ENCODE results near the gene CENPO. TPM values are rescaled to one million over a fixed set of nuclear protein-coding genes. Genes with fewer than 3 reads are reported as not detected.

CENPO gene
- total RNA-seq, 1 experiment from 2014 or later: 38.6 TPM

GRCh38 chr2:24791452-24791851 is 1.8 kb upstream of the CENPO start:
- Mint-ChIP-seq H3K4me3 (no peak overlapping the region), H3K36me3 (peaks cover 22% of the 10 kb centered on the region), H3K9me3 (no peaks in the 10 kb centered on the region), H3K27ac (no peak overlapping the region), H3K27me3 (ENCODE audit: low read depth) (0 out of 2 replicates have a peak, but pooled peaks cover 2% of the 10 kb centered on the region), H3K4me1 (peaks cover 41% of the 10 kb centered on the region)
- ATAC-seq (no peak), DNase-seq (ENCODE audit: low spot score) (no peak)
- ChIA-PET CTCF (interaction anchor here (0.5 to 4.2 kb wide), 12 partner anchors 12 to 1856 kb away, joined by 3 to 27 read pairs (median 4); partner anchors contain the start of gene NCOA1), POLR2A (interaction anchor here (1.5 kb wide), 1 partner anchor 178 kb away, joined by 5 read pairs; no protein-coding TSS in a partner anchor)
- no peak for TF ChIP-seq JAZF1 (CRISPR knock-in tag; IDR thresholded peaks at IDR 0.05)
- no peak for TF ChIP-seq CBFB (CRISPR knock-in tag; IDR thresholded peaks at IDR 0.05; ENCODE audit: low read depth)
- TF ChIP-seq ZNF396 (CRISPR knock-in tag; IDR thresholded peaks at IDR 0.05; ENCODE audit: borderline replicate concordance): no peak
- TF ChIP-seq, protein P1, sequence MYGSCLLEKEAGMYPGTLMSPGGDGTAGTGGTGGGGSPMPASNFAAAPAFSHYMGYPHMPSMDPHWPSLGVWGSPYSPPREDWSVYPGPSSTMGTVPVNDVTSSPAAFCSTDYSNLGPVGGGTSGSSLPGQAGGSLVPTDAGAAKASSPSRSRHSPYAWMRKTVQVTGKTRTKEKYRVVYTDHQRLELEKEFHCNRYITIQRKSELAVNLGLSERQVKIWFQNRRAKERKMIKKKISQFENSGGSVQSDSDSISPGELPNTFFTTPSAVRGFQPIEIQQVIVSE (CRISPR knock-in tag; IDR thresholded peaks at IDR 0.05; ENCODE audit: borderline replicate concordance): no peak
- TF ChIP-seq NFE2L1 (CRISPR knock-in tag; IDR thresholded peaks at IDR 0.05): no peak
- no peak for TF ChIP-seq USF2 (CRISPR knock-in tag; IDR thresholded peaks at IDR 0.05)
- TF ChIP-seq ATF1 (CRISPR knock-in tag; IDR thresholded peaks at IDR 0.05): no peak
- no peak for TF ChIP-seq SMAD4 (CRISPR knock-in tag; IDR thresholded peaks at IDR 0.05)
- no peak for TF ChIP-seq RELA (CRISPR knock-in tag; IDR thresholded peaks at IDR 0.05; ENCODE audit: borderline replicate concordance)
- no peak for TF ChIP-seq ZBTB21 (CRISPR knock-in tag; IDR thresholded peaks at IDR 0.05; ENCODE audit: borderline replicate concordance)
- no peak for TF ChIP-seq AFF4 (CRISPR knock-in tag; IDR thresholded peaks at IDR 0.05; ENCODE audit: borderline replicate concordance)
- no peak for TF ChIP-seq PREB (CRISPR knock-in tag; IDR thresholded peaks at IDR 0.05; ENCODE audit: borderline replicate concordance)
- no peak for TF ChIP-seq E2F5 (CRISPR knock-in tag; IDR thresholded peaks at IDR 0.05)
- TF ChIP-seq ZNF416 (CRISPR knock-in tag; IDR thresholded peaks at IDR 0.05): no peak
- TF ChIP-seq FOXP4 (CRISPR knock-in tag; IDR thresholded peaks at IDR 0.05): no peak
- TF ChIP-seq, protein P2, sequence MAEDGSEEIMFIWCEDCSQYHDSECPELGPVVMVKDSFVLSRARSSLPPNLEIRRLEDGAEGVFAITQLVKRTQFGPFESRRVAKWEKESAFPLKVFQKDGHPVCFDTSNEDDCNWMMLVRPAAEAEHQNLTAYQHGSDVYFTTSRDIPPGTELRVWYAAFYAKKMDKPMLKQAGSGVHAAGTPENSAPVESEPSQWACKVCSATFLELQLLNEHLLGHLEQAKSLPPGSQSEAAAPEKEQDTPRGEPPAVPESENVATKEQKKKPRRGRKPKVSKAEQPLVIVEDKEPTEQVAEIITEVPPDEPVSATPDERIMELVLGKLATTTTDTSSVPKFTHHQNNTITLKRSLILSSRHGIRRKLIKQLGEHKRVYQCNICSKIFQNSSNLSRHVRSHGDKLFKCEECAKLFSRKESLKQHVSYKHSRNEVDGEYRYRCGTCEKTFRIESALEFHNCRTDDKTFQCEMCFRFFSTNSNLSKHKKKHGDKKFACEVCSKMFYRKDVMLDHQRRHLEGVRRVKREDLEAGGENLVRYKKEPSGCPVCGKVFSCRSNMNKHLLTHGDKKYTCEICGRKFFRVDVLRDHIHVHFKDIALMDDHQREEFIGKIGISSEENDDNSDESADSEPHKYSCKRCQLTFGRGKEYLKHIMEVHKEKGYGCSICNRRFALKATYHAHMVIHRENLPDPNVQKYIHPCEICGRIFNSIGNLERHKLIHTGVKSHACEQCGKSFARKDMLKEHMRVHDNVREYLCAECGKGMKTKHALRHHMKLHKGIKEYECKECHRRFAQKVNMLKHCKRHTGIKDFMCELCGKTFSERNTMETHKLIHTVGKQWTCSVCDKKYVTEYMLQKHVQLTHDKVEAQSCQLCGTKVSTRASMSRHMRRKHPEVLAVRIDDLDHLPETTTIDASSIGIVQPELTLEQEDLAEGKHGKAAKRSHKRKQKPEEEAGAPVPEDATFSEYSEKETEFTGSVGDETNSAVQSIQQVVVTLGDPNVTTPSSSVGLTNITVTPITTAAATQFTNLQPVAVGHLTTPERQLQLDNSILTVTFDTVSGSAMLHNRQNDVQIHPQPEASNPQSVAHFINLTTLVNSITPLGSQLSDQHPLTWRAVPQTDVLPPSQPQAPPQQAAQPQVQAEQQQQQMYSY (CRISPR knock-in tag; IDR thresholded peaks at IDR 0.05): no peak
- no peak for TF ChIP-seq ZNF425 (CRISPR knock-in tag; conservative IDR thresholded peaks at IDR 0.05)
- no peak for TF ChIP-seq ATF3 (CRISPR knock-in tag; conservative IDR thresholded peaks at IDR 0.05)
- no peak for TF ChIP-seq NR1H2 (CRISPR knock-in tag; IDR thresholded peaks at IDR 0.05)
